Bronchus fibroblast of lung (primary cell): Measurements from ENCODE around the gene CCS. TPM values are rescaled to one million over a fixed set of nuclear protein-coding genes. Genes with fewer than 3 reads are reported as not detected.

Experiments used
- total RNA-seq: library from RNA; depleted of rRNA; stranded (reverse); fragments of >200 nt; gene quantifications from 2 replicates; pipeline ENCODE4 v1.2.3, GENCODE V29; 2015

The CCS gene
- 28.2 and 29.4 TPM in 2 replicates for total RNA-seq

GRCh38 chr11:66592457-66593302 lies at the start of gene CCS, which contains the start of gene CCDC87:
Gene CCS (plus strand): TSS chr11:66593185. CDS start chr11:66593262, 77 bp downstream.
Gene CCDC87 (minus strand): TSS chr11:66593063. CDS start chr11:66593015, 48 bp downstream.

GRCh38 chr11:66545701-66546367 lies 47.2 kb upstream of the CCS start, which contains the start of gene ZDHHC24:
Gene ZDHHC24 (minus strand): TSS chr11:66546048. CDS start chr11:66546003, 45 bp downstream.

GRCh38 chr11:66546368-66546965 lies 46.5 kb upstream of the CCS start, which contains the start of gene ACTN3:
Gene ACTN3 (plus strand): TSS chr11:66546903. CDS start chr11:66546938, 35 bp downstream.

GRCh38 chr11:66568124-66568916 lies 24.7 kb upstream of the CCS start, which contains the start of gene CTSF:
Gene CTSF (minus strand): TSS chr11:66568606. CDS start chr11:66568486, 120 bp downstream.

GRCh38 chr11:66616379-66617154 lies 23.6 kb downstream of the CCS start, which contains the start of gene RBM14:
Gene RBM14 (plus strand): TSS chr11:66616630. CDS start chr11:66616721, 91 bp downstream.

GRCh38 chr11:66638177-66639065 lies 45.4 kb downstream of the CCS start, which contains the start of gene RBM4:
Gene RBM4 (plus strand): TSS chr11:66638703. CDS start chr11:66639712, 1,009 bp downstream.

Other genes with a start within 250 kb of the CCS start
- 52.5 and 59.5 TPM in 2 replicates for gene BRMS1, start 248.1 kb upstream of the CCS start, total RNA-seq
- gene B4GAT1, start 245.6 kb upstream of the CCS start, total RNA-seq = 41.0 and 43.4 TPM in 2 replicates
- 3.7 and 4.9 TPM in 2 replicates for gene SLC29A2, start 221.4 kb upstream of the CCS start, total RNA-seq
- gene NPAS4, start 172.2 kb upstream of the CCS start, total RNA-seq = not detected in 2 replicates
- gene MRPL11, start 154.3 kb upstream of the CCS start, total RNA-seq = 69.3 and 72.1 TPM in 2 replicates
- gene PELI3, start 126.3 kb upstream of the CCS start, total RNA-seq = 4.0 and 4.3 TPM in 2 replicates
- 52.1 and 56.9 TPM in 2 replicates for gene DPP3, start 112.8 kb upstream of the CCS start, total RNA-seq
- gene BBS1, start 82.5 kb upstream of the CCS start, total RNA-seq = 21.9 and 24.2 TPM in 2 replicates
- 19.8 and 20.4 TPM in 2 replicates for gene ZDHHC24, start 47.1 kb upstream of the CCS start, total RNA-seq
- gene ACTN3, start 46.3 kb upstream of the CCS start, total RNA-seq = not detected in 2 replicates
- gene CTSF, start 24.6 kb upstream of the CCS start, total RNA-seq = 6.7 and 8.3 TPM in 2 replicates
- gene CCDC87, start 122 bp upstream of the CCS start, total RNA-seq = 0.15 TPM in 1 of 2 replicates, not detected in the other
- gene RBM14, start 23.4 kb downstream of the CCS start, total RNA-seq = 47.3 and 49.4 TPM in 2 replicates
- gene RBM4, start 45.5 kb downstream of the CCS start, total RNA-seq = 102 and 106 TPM in 2 replicates
- 15.0 and 19.0 TPM in 2 replicates for gene RBM4B, start 84.7 kb downstream of the CCS start, total RNA-seq
- 0.89 and 2.0 TPM in 2 replicates for gene SPTBN2, start 136.0 kb downstream of the CCS start, total RNA-seq